MCF 10A (cell line): ENCODE data around the gene PLBD2. TPM values are rescaled to one million over a fixed set of nuclear protein-coding genes. Genes with fewer than 3 reads are reported as not detected.

Source experiments
- BruUV-seq: library from RNA; stranded (reverse); fragments of 400-500 nt; replicated peaks from 2 replicates; lab custom pipeline; 2021; lab: Mats Ljungman, UMichigan
- CTCF ChIA-PET: fragments of 300-600 bp; sonication (Branson Sonifier 250); formaldehyde crosslinking; extraction: SDS; loops from one replicate; lab custom pipeline; 2021; ENCODE audit warnings: antibody characterized with exemption, inconsistent platforms; lab: Yijun Ruan, JAX
- POLR2A ChIA-PET: fragments of 300-600, 350-650 bp; sonication (Branson Sonifier 250); formaldehyde crosslinking; extraction: SDS; loops from one replicate; lab custom pipeline; 2020; ENCODE audit warnings: antibody characterized with exemption, inconsistent platforms; lab: Yijun Ruan, JAX
- DNase-seq: peaks from one replicate; pipeline ENCODE4 v3.0.0-alpha.2; 2018; ENCODE audit not compliant: unreplicated experiment
- H3K27ac Mint-ChIP-seq: one replicate; pipeline ENCODE4 v1.8.0; 2022; ENCODE audit warnings: mild to moderate bottlenecking, low read depth, mixed read lengths; ENCODE audit not compliant: unreplicated experiment
- H3K27me3 Mint-ChIP-seq: one replicate; pipeline ENCODE4 v1.8.0; 2022; ENCODE audit warnings: mixed read lengths; ENCODE audit not compliant: insufficient read depth, unreplicated experiment
- H3K36me3 Mint-ChIP-seq: one replicate; pipeline ENCODE4 v1.8.0; 2022; ENCODE audit warnings: mild to moderate bottlenecking, moderate library complexity, mixed read lengths; ENCODE audit not compliant: insufficient read depth, unreplicated experiment
- H3K4me1 Mint-ChIP-seq: one replicate; pipeline ENCODE4 v1.8.0; 2022; ENCODE audit warnings: mixed read lengths; ENCODE audit not compliant: insufficient read depth, unreplicated experiment
- H3K4me3 Mint-ChIP-seq: one replicate; pipeline ENCODE4 v1.8.0; 2022; ENCODE audit warnings: mild to moderate bottlenecking, moderate library complexity, mixed read lengths; ENCODE audit not compliant: unreplicated experiment
- H3K9me3 Mint-ChIP-seq: one replicate; pipeline ENCODE4 v1.8.0; 2022; ENCODE audit warnings: mixed read lengths; ENCODE audit not compliant: unreplicated experiment
- intact Hi-C: fragments of 100-400 bp; cut with micrococcal nuclease; formaldehyde crosslinking; loops from 2 replicates; pipeline ENCODE4 v1.14.1; 2022
- total RNA-seq: library from RNA; stranded (reverse); gene quantifications from 2 replicates; pipeline ENCODE4 v1.2.3, GENCODE V29; 2022
- TF ChIP-seq, protein P1 (sequence below): fragments of 200-600 bp; IDR thresholded peaks from one replicate; pipeline ENCODE4 v1.8.0; 2022; ENCODE audit warnings: antibody characterized with exemption, mild to moderate bottlenecking; ENCODE audit not compliant: unreplicated experiment

Gene PLBD2
- total RNA-seq, 1 experiment from 2014 or later: 18.1 TPM

DNA sequence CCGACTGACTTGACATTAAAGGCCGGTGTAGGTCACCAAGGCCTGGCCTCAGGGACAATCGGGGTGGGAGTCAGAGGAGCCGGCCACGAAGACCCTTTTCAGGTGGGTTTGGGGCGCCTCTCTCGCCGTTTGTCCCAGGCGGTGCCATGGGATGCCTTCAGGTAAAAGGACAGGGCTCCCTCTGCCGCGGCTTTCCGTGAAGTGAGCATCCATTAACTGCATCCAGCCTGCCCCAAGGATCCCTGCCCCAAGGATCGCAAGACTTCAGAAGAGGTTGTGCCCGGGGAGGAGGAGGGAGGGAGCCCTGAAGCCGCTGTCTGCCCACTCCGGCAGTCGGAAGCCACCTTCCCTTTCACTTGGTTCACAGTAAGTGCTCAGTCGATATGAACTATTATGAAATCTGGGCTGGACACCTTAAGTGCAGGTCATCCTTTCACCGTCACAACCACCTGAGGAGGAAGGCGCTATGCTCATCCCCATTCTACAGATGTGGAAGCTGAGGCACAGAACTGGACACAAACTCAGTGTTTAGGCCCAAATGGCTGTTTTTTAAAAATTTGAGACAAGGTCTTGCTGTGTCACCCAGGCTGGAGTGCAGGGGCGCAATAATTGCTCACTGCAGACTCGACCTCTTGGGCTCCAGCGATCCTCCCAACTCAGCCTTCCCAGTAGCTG is 44.3 kb downstream of the PLBD2 start:
- no peak overlapping the region for H3K27ac Mint-ChIP-seq
- H3K4me1 Mint-ChIP-seq: peaks cover 10% of the 10 kb centered on the region
- TF ChIP-seq, protein P1, sequence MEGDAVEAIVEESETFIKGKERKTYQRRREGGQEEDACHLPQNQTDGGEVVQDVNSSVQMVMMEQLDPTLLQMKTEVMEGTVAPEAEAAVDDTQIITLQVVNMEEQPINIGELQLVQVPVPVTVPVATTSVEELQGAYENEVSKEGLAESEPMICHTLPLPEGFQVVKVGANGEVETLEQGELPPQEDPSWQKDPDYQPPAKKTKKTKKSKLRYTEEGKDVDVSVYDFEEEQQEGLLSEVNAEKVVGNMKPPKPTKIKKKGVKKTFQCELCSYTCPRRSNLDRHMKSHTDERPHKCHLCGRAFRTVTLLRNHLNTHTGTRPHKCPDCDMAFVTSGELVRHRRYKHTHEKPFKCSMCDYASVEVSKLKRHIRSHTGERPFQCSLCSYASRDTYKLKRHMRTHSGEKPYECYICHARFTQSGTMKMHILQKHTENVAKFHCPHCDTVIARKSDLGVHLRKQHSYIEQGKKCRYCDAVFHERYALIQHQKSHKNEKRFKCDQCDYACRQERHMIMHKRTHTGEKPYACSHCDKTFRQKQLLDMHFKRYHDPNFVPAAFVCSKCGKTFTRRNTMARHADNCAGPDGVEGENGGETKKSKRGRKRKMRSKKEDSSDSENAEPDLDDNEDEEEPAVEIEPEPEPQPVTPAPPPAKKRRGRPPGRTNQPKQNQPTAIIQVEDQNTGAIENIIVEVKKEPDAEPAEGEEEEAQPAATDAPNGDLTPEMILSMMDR: no peak
- no peaks in the 10 kb centered on the region for H3K36me3 Mint-ChIP-seq
- CTCF ChIA-PET: interaction anchor here (0.6 to 1.4 kb wide), 3 partner anchors 12 to 397 kb away, joined by 3 read pairs; no protein-coding TSS in a partner anchor
- no peak for DNase-seq
- BruUV-seq: no TSS peak
- POLR2A ChIA-PET: no interaction called here
- H3K27me3 Mint-ChIP-seq: no peaks in the 10 kb centered on the region
- intact Hi-C loops: no loop called here
- H3K4me3 Mint-ChIP-seq: no peak overlapping the region
- H3K9me3 Mint-ChIP-seq: no peaks in the 10 kb centered on the region

DNA sequence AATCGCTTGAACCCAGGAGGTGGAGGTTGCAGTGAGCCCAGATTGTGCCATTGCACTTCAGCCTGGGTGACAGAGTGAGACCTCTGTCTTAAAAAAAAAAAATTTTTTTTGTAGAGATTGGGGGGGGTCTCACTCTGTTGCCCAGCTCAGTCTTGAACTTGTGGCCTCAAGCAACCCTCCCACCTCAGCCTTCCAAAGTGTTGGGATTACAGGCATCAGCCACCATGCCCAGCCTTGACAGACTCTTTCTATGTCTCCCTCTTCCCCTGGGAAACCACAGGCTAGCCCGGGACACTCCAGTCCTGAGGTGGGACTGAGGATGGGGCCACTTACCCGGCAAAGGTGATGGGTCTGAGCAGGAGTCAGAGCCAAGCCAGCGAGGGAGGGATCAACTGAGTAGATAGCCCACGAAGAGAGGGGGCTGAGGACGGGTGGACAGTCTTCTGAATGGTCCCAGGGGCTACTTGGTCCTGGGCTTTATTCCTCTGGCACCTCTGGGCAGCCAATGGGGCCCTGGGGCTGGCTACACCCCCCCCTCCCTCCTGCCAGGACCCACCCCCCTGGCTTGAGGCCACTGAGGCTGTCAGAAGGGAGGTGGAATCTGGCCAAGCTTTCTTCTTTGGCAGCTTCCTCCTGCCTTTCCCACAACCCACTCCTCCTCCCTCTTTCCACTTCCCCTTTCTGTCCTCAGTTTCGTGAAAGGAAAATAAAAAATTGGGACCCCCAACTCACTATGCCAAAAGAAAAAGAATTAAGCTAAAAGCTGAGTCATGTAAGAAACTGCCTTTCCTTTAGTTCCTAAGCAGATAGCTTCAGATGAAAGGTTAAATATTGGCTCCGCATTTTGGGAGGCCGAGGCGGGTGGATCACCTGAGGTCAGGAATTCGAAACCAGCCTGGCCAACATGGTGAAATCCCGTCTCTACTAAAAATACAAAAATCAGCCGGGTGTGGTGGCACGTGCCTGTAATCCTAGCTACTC is 45.3 kb downstream of the PLBD2 start, which contains the start of gene SDS:
Gene SDS, minus strand, starts transcription at position 453 of the 981 bp plus-strand sequence. CDS start 4,179 bp downstream, outside the sequence.
- H3K9me3 Mint-ChIP-seq: no peaks in the 10 kb centered on the region
- no TSS peak for BruUV-seq
- peak within 1 kb of the TSS; percentile 64 for H3K27ac Mint-ChIP-seq
- intact Hi-C loops: no loop called here
- peak within 1 kb of the TSS; percentile 58 for H3K4me3 Mint-ChIP-seq
- CTCF ChIA-PET: interaction anchor here (0.6 to 1.5 kb wide), 4 partner anchors 11 to 398 kb away, joined by 3 to 4 read pairs (median 4); no protein-coding TSS in a partner anchor
- TF ChIP-seq, protein P1: no peak
- no peaks in the 10 kb centered on the region for H3K27me3 Mint-ChIP-seq
- peak; percentile 71 for DNase-seq
- H3K4me1 Mint-ChIP-seq: peaks cover 15% of the 10 kb centered on the region
- H3K36me3 Mint-ChIP-seq: no peaks in the 10 kb centered on the region
- POLR2A ChIA-PET: interaction anchor here (0.7 to 1.1 kb wide), 2 partner anchors 10 to 19 kb away, joined by 3 read pairs; partner anchors contain the start of gene SDSL

DNA sequence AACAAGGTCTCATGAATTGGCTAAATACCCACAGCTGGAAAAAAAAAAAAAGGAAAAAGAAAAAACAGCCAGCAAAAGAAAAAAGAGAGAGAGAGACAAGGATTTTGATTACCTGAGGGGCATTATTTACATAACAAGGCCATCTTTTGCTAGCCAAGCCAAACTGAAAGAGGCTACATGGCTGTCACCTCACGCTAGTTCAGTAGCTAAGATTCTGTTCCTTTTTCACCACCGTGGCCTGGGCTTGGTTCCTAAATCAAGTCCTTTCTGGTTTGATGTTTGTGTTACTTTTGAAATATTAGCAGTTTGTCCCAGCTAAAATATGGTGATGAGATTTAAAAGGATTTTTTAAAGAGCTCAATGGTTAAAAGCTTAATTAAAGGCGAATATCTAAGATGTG is 47.3 kb downstream of the PLBD2 start:
- Mint-ChIP-seq H3K4me3 (no peak overlapping the region), H3K4me1 (peaks cover 15% of the 10 kb centered on the region), H3K27ac (no peak overlapping the region), H3K36me3 (no peaks in the 10 kb centered on the region), H3K9me3 (no peaks in the 10 kb centered on the region), H3K27me3 (no peaks in the 10 kb centered on the region)
- CTCF ChIA-PET: interaction anchor here (0.6 to 1.5 kb wide), 7 partner anchors 20 to 509 kb away, joined by 3 to 7 read pairs (median 4); no protein-coding TSS in a partner anchor
- no TSS peak for BruUV-seq
- TF ChIP-seq, protein P1: no peak
- no peak for DNase-seq
- intact Hi-C loops: no loop called here
- POLR2A ChIA-PET: interaction anchor here (1.7 kb wide), 1 partner anchor 16 kb away, joined by 3 read pairs; the partner anchor contains the start of gene SDSL
